WTC11 (cell line): ENCODE results near the gene PTPRCAP.

Source experiments
- AR ChIP-seq: fragments of 250-450 bp; sonication (Bioruptor Pico); IDR thresholded peaks from 2 replicates; pipeline ENCODE4 v1.9.0; 2021; ENCODE audit warnings: mild to moderate bottlenecking
- ATF3 ChIP-seq: sonication (generic); formaldehyde crosslinking; conservative IDR thresholded peaks from 2 replicates; pipeline ENCODE4 v1.8.1; 2022; ENCODE audit warnings: mild to moderate bottlenecking, missing genetic modification reagents
- CBFB ChIP-seq: sonication (generic); formaldehyde crosslinking; IDR thresholded peaks from 2 replicates; pipeline ENCODE4 v1.8.1; 2022; ENCODE audit warnings: mild to moderate bottlenecking, low read depth, missing genetic modification reagents
- CTCF ChIP-seq: fragments of 200-600 bp; IDR thresholded peaks from 2 replicates; pipeline ENCODE4 v1.8.0; 2022; ENCODE audit warnings: antibody characterized with exemption
- ETV6 ChIP-seq: sonication (generic); formaldehyde crosslinking; IDR thresholded peaks from 2 replicates; pipeline ENCODE4 v1.8.1; 2022; ENCODE audit warnings: mild to moderate bottlenecking, missing genetic modification reagents
- MAX ChIP-seq: sonication (generic); formaldehyde crosslinking; IDR thresholded peaks from 2 replicates; pipeline ENCODE4 v1.8.0; 2022; ENCODE audit warnings: mild to moderate bottlenecking, missing genetic modification reagents
- NFYB ChIP-seq: sonication (generic); formaldehyde crosslinking; conservative IDR thresholded peaks from 2 replicates; pipeline ENCODE4 v1.8.0; 2022; ENCODE audit warnings: low read depth, missing genetic modification reagents
- NR3C1 ChIP-seq: sonication (generic); formaldehyde crosslinking; conservative IDR thresholded peaks from 2 replicates; pipeline ENCODE4 v1.8.1; 2023; ENCODE audit warnings: low read depth, mild to moderate bottlenecking, missing genetic modification reagents
- SP1 ChIP-seq: sonication (generic); formaldehyde crosslinking; conservative IDR thresholded peaks from 2 replicates; pipeline ENCODE4 v1.8.1; 2022; ENCODE audit warnings: missing genetic modification reagents
- USF2 ChIP-seq: sonication (generic); formaldehyde crosslinking; IDR thresholded peaks from 2 replicates; pipeline ENCODE4 v1.8.1; 2023; ENCODE audit warnings: mild to moderate bottlenecking, missing genetic modification reagents, moderate library complexity
- ZNF138 ChIP-seq: sonication (generic); formaldehyde crosslinking; conservative IDR thresholded peaks from 2 replicates; pipeline ENCODE4 v1.8.1; 2022; ENCODE audit warnings: mild to moderate bottlenecking, moderate library complexity, missing genetic modification reagents

GRCh38 chr11:67412495-67413179 lies 24.8 kb downstream of the PTPRCAP start:
- TF ChIP-seq CTCF (no peak), NR3C1 (CRISPR knock-in tag) (no peak), ETV6 (CRISPR knock-in tag) (no peak), ATF3 (CRISPR knock-in tag) (no peak), CBFB (CRISPR knock-in tag) (no peak), NFYB (CRISPR knock-in tag) (no peak), SP1 (no peak), ZNF138 (CRISPR knock-in tag) (no peak), USF2 (CRISPR knock-in tag) (no peak), MAX (CRISPR knock-in tag) (no peak), AR (CRISPR knock-in tag) (no peak)
